Measurements from ENCODE around the gene CPA3.

DNA sequence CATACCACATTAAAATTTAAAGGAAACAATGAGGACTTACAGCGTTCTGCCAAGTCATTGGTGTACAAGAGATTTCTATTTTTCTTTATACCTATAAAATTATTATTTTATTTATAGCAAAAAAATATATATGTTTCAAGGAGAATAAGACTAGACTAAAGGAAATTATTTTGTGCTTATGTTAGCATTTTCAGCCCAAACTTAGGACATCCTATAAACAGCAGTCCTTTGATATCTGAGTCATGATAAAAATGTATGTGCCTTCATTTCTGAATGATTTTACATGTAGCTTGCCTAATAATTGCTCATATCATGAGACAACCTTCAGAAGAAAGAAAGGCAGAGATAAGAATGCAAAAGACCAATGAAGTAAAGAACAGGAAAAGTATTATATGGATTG is 16.7 kb upstream of the CPA3 start:
- TF ChIP-seq, protein P1, sequence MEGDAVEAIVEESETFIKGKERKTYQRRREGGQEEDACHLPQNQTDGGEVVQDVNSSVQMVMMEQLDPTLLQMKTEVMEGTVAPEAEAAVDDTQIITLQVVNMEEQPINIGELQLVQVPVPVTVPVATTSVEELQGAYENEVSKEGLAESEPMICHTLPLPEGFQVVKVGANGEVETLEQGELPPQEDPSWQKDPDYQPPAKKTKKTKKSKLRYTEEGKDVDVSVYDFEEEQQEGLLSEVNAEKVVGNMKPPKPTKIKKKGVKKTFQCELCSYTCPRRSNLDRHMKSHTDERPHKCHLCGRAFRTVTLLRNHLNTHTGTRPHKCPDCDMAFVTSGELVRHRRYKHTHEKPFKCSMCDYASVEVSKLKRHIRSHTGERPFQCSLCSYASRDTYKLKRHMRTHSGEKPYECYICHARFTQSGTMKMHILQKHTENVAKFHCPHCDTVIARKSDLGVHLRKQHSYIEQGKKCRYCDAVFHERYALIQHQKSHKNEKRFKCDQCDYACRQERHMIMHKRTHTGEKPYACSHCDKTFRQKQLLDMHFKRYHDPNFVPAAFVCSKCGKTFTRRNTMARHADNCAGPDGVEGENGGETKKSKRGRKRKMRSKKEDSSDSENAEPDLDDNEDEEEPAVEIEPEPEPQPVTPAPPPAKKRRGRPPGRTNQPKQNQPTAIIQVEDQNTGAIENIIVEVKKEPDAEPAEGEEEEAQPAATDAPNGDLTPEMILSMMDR (IDR thresholded peaks at IDR 0.05; ENCODE audit: insufficient read depth, low read length) = no peak
- no peak for TF ChIP-seq POLR2AphosphoS5 (IDR thresholded peaks at IDR 0.05; ENCODE audit: low read depth)
- TF ChIP-seq, protein P2, sequence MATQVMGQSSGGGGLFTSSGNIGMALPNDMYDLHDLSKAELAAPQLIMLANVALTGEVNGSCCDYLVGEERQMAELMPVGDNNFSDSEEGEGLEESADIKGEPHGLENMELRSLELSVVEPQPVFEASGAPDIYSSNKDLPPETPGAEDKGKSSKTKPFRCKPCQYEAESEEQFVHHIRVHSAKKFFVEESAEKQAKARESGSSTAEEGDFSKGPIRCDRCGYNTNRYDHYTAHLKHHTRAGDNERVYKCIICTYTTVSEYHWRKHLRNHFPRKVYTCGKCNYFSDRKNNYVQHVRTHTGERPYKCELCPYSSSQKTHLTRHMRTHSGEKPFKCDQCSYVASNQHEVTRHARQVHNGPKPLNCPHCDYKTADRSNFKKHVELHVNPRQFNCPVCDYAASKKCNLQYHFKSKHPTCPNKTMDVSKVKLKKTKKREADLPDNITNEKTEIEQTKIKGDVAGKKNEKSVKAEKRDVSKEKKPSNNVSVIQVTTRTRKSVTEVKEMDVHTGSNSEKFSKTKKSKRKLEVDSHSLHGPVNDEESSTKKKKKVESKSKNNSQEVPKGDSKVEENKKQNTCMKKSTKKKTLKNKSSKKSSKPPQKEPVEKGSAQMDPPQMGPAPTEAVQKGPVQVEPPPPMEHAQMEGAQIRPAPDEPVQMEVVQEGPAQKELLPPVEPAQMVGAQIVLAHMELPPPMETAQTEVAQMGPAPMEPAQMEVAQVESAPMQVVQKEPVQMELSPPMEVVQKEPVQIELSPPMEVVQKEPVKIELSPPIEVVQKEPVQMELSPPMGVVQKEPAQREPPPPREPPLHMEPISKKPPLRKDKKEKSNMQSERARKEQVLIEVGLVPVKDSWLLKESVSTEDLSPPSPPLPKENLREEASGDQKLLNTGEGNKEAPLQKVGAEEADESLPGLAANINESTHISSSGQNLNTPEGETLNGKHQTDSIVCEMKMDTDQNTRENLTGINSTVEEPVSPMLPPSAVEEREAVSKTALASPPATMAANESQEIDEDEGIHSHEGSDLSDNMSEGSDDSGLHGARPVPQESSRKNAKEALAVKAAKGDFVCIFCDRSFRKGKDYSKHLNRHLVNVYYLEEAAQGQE (IDR thresholded peaks at IDR 0.05; ENCODE audit: insufficient replicate concordance, low read depth) = no peak
- TF ChIP-seq SPI1 (IDR thresholded peaks at IDR 0.05; ENCODE audit: borderline replicate concordance, low read depth) = no peak
- no peak for TF ChIP-seq GABPA (IDR thresholded peaks at IDR 0.05; ENCODE audit: low read depth)

Data from HL-60 (cell line).